Activated T-cell treated with anti-CD3 and anti-CD28 coated beads, Interleukin-2, amount 50 U/mL, for 24 hours (primary cell): Measurements from ENCODE around the gene PTPRF.

Experiments used
- DNase-seq: peaks from one replicate; pipeline ENCODE4 v3.0.0-alpha.2; 2020
- H3K27ac Mint-ChIP-seq: 2 replicates; pipeline ENCODE4 v1.8.0; 2020; ENCODE audit warnings: mild to moderate bottlenecking, mixed read lengths
- H3K27me3 Mint-ChIP-seq: 2 replicates; pipeline ENCODE4 v1.8.0; 2020; ENCODE audit warnings: mixed read lengths
- H3K36me3 Mint-ChIP-seq: 2 replicates; pipeline ENCODE4 v1.8.0; 2020; ENCODE audit warnings: low read depth, mixed read lengths
- H3K4me1 Mint-ChIP-seq: 2 replicates; pipeline ENCODE4 v1.8.0; 2020; ENCODE audit warnings: low read depth, mixed read lengths
- H3K4me3 Mint-ChIP-seq: 2 replicates; pipeline ENCODE4 v1.8.0; 2020; ENCODE audit warnings: mild to moderate bottlenecking, moderate library complexity, mixed read lengths
- H3K9me3 Mint-ChIP-seq: 2 replicates; pipeline ENCODE4 v1.8.0; 2020; ENCODE audit warnings: mixed read lengths

PTPRF gene

DNA sequence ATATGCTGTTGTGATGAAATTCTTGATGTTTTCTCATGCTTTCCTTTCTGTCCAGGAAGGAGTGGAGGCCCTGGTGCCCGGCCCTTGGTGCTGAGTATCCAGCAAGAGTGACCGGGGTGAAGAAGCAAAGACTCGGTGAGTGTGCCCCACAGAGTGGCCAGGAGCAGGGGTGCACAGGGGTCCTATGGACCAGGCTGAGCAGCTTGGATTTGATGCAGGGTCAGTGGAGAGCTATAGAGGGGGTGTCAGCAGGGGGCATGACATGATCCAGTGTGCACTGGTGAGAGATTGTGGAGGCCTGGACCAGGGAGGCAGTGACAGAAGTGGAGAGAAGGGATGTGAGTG, 7.4 kb downstream of the PTPRF start:
- no peak for DNase-seq
- H3K4me1 Mint-ChIP-seq, result peaks cover 5% of the 10 kb centered on the region
- no peaks in the 10 kb centered on the region for H3K36me3 Mint-ChIP-seq
- H3K9me3 Mint-ChIP-seq, result no peaks in the 10 kb centered on the region
- H3K27ac Mint-ChIP-seq, result no peak overlapping the region
- H3K4me3 Mint-ChIP-seq, result no peak overlapping the region
- H3K27me3 Mint-ChIP-seq, result peaks cover under 1% of the 10 kb centered on the region

DNA sequence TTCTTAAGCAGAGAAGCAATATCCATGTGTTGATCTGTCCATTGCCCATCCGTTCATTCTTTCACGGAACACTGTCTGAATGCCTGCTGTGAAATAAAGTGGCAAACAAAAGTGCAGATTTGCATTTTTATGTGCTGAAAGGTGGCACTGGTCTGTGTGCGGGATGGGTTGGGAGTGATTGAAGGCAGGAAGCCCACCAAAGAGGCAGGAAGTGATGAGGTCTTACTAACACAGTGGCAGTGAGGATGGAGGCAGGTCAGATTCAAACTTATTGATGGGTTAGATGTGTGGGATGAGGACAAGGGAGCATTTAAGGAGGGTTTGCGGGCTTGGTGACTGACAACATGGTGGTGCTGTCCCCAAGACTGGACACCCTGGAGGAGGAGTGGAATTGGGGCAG, 8.3 kb downstream of the PTPRF start:
- no peak overlapping the region for H3K27ac Mint-ChIP-seq
- H3K4me3 Mint-ChIP-seq, result no peak overlapping the region

DNA sequence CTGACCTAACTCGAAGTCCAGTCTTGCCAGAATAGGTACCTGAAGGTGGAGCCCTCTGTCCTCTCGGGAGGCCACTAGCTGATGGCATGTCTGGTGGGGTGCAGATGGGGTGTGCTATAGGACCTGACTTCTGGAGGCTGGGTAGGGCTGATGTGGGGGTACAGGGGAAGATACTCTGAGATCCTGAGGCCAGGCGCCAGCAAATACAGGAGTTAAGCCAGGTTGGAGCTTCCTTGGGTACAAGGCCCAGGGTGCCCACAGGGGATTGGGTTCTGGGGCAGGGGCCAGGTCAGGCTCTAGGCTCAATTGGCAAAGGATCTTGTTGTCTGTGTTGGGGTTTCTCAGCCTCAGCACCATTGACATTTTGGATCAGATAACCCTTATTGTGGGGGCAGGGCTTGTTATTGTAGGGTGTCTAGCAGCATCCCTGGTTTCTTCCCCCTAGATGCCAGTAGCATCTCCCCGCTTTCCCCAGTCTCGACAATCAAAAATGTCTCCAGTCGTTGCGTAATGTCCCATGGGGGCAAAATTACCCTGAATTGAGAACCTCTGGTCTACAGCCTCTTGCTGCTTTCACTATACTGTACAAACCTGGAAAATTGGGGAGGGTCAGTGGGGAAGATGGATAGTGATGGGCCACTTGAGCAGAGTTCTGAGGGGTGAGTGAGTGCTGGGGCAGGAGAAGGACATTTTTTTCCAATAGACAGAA, 9.2 kb downstream of the PTPRF start:
- H3K4me1 Mint-ChIP-seq, result peaks cover 5% of the 10 kb centered on the region
- H3K27ac Mint-ChIP-seq, result no peak overlapping the region

More for the DNA sequence above, 8.3 kb downstream of the PTPRF start:
- H3K27me3 Mint-ChIP-seq, result no peaks in the 10 kb centered on the region
- DNase-seq, result no peak
- H3K4me1 Mint-ChIP-seq, result peaks cover 5% of the 10 kb centered on the region
- H3K9me3 Mint-ChIP-seq, result no peaks in the 10 kb centered on the region
- no peaks in the 10 kb centered on the region for H3K36me3 Mint-ChIP-seq

DNA sequence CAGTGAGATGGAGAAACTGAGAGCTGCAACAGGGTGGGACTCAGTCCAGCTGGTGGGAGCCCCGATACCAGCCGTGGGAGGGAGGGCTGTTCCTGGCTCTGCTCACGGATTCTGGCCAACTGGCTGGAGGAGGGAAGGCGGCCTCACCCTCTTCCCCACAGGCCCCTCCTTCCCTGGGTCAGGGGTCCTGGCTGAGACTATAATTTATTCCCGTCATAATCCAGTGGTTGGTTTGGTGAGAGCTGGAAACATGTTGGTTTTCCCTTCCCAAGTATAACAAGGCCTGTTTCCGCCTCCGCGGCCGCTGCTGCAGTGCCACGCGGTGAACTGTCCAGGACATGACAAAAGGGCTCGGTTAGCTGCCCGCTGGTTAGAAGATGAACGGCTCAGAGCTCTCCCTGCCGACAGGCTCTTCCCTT, 10.0 kb downstream of the PTPRF start:
- Mint-ChIP-seq H3K27me3 (no peaks in the 10 kb centered on the region), H3K4me3 (no peak overlapping the region), H3K9me3 (no peaks in the 10 kb centered on the region), H3K27ac (no peak overlapping the region), H3K4me1 (peaks cover 5% of the 10 kb centered on the region), H3K36me3 (no peaks in the 10 kb centered on the region)
- no peak for DNase-seq

More for the DNA sequence above, 9.2 kb downstream of the PTPRF start:
- no peaks in the 10 kb centered on the region for H3K36me3 Mint-ChIP-seq
- no peaks in the 10 kb centered on the region for H3K9me3 Mint-ChIP-seq
- no peaks in the 10 kb centered on the region for H3K27me3 Mint-ChIP-seq
- no peak for DNase-seq
- no peak overlapping the region for H3K4me3 Mint-ChIP-seq

- H3K27me3 Mint-ChIP-seq, result peaks cover 2% of the 10 kb centered on the region
- H3K4me1 Mint-ChIP-seq, result peaks cover 5% of the 10 kb centered on the region
- H3K9me3 Mint-ChIP-seq, result no peaks in the 10 kb centered on the region
- DNase-seq, result no peak
- no peaks in the 10 kb centered on the region for H3K36me3 Mint-ChIP-seq
- H3K27ac Mint-ChIP-seq, result no peak overlapping the region
- H3K4me3 Mint-ChIP-seq, result no peak overlapping the region
These were observed 10.5 kb downstream of the PTPRF start for GRCh38 chr1:43541141-43541540.

- Mint-ChIP-seq H3K4me3 (no peak overlapping the region), H3K9me3 (no peaks in the 10 kb centered on the region), H3K27me3 (peaks cover 4% of the 10 kb centered on the region), H3K36me3 (no peaks in the 10 kb centered on the region), H3K4me1 (peaks cover 5% of the 10 kb centered on the region), H3K27ac (no peak overlapping the region)
- DNase-seq, result no peak
These were observed 11.2 kb downstream of the PTPRF start for GRCh38 chr1:43541721-43542401.

DNA sequence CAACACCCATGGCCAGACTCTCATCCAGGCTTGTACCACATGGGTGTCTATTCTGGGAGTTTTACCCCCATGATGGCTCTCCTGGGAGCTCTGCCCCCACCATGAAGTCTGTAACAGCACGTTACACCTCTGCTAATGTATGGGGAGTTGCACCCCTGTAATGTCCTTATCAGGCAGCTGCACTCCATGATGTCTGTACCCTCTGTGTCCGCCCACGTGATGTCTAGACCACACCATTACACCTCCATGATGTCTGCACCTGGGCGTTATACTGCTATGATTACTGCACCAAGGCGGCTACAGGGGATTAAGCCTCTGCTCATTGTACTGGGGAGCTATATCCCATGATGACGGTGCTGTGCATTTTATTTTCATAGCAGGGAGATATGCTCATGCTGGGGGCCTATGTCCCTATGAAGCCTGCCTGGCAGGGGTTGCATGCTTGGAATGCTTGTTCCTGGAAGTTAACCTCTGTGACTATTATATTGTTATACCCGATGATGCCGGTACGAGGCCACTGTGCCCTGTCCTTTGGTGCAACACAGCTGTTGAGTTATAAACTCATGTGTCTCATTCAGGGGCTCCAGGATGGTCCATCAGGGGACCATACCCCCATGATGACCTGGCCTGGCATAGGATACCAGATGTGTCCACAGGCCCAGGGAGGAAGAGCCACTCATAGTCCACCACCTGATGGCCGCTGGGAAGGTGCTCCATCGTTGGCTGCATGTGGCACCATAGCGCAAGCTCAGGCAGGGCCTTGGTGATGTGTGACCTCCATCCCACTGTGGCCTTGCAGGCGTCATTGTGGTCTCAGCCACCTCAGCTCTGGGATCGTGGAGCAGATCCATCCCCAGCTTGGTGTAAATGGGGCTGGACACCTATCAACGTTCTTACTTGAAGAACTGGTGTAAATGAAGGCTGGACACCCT, 12.1 kb downstream of the PTPRF start:
- Mint-ChIP-seq H3K36me3 (no peaks in the 10 kb centered on the region), H3K27me3 (peaks cover 4% of the 10 kb centered on the region), H3K9me3 (no peaks in the 10 kb centered on the region), H3K27ac (no peak overlapping the region), H3K4me1 (peaks cover 5% of the 10 kb centered on the region), H3K4me3 (no peak overlapping the region)
- DNase-seq, result no peak

DNA sequence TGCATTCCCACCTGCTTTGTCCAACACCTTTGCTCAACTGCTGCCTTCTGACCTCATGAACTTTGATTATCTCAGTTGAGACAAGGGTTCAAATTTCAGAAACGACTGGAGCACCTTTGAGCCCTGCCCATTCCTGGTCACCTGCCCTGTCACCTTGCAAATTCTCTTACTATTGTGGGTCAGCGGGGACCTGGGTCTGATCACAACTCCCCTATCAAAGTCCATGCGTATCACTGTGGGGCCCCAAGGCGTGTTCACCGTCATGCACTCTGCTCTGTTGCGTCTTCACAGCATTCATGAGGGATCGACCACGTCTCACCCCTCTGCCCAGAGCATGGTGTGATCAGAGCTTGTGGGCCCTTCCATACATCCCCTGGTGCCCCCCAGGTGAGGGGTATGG, 12.9 kb downstream of the PTPRF start:
- H3K36me3 Mint-ChIP-seq, result no peaks in the 10 kb centered on the region
- H3K9me3 Mint-ChIP-seq, result no peaks in the 10 kb centered on the region
- no peak overlapping the region for H3K4me3 Mint-ChIP-seq
- peaks cover 4% of the 10 kb centered on the region for H3K27me3 Mint-ChIP-seq
- DNase-seq, result no peak
- peaks cover 5% of the 10 kb centered on the region for H3K4me1 Mint-ChIP-seq
- H3K27ac Mint-ChIP-seq, result no peak overlapping the region

- Mint-ChIP-seq H3K4me3 (no peak overlapping the region), H3K27ac (no peak overlapping the region), H3K4me1 (peaks cover 3% of the 10 kb centered on the region), H3K27me3 (peaks cover 4% of the 10 kb centered on the region), H3K9me3 (no peaks in the 10 kb centered on the region), H3K36me3 (no peaks in the 10 kb centered on the region)
- no peak for DNase-seq
These were observed 14.6 kb downstream of the PTPRF start for GRCh38 chr1:43545339-43545694.

DNA sequence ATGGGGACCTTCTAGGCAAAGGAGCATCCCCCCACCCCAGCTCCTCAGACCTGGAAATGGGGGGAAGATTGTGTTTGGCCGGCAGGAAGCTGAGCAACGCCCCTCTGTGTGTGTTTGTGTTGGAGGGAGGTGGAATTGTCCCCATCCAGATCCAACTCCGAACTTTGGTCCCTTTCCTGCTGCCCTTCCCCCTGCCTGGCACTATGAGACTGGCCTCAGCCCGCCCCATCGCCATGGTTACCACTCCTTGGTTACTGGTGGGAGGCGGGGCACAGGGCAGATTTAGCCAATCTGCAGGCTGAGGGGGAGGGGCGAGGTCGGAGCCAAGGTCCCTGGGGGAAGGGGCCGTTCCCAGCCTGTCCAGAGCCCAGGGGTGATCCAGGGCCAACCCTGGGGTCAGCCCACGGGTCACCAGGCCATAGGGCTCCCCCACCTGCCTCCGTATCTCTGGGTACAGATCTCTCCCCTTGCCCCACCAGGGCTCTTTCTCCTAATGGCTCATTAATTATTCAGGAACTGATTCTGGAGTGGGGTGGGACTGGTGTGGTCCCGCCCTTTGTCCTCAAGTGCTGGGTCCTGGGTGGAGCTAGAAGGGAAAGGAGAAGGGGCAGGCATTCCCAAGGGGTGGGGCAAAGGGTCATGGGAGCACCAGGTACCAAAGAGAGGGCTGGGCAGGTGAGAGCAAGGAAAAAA, 15.2 kb downstream of the PTPRF start:
- Mint-ChIP-seq H3K36me3 (no peaks in the 10 kb centered on the region), H3K27ac (no peak overlapping the region), H3K4me3 (no peak overlapping the region), H3K4me1 (peaks cover 7% of the 10 kb centered on the region), H3K9me3 (no peaks in the 10 kb centered on the region), H3K27me3 (peaks cover 9% of the 10 kb centered on the region)
- DNase-seq, result no peak

- peaks cover 13% of the 10 kb centered on the region for H3K27me3 Mint-ChIP-seq
- no peaks in the 10 kb centered on the region for H3K9me3 Mint-ChIP-seq
- H3K4me3 Mint-ChIP-seq, result no peak overlapping the region
- DNase-seq, result no peak
- H3K4me1 Mint-ChIP-seq, result peaks cover 7% of the 10 kb centered on the region
- H3K36me3 Mint-ChIP-seq, result no peaks in the 10 kb centered on the region
- H3K27ac Mint-ChIP-seq, result no peak overlapping the region
These were observed 15.9 kb downstream of the PTPRF start for GRCh38 chr1:43546388-43547100.

DNA sequence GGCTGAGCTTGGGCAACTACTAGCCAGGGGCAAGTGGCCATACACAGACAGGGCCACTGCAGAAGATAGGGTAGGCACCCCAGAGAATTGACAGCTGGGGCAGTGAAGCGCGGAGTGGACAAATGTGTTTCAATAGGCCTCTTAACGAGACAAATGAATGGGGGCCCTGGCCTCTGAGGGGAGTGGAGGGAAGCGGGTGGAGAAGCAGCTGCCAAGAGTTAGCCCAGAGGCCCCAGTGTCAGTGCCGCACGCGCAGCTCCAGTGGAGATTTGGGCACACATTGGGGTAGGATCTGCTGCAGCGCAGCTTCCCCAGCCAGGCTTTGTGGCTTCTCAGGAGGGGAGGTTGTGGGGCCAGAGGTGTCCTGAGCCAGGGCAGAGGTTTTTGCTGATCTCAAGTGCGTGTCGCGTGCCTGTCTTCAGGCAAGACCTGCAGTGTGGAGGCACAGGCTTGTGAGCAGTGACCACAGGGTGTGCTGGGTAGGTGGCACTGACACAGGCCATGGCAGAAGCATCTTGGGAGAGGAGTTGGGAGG, 16.9 kb downstream of the PTPRF start:
- DNase-seq, result no peak
- Mint-ChIP-seq H3K4me1 (peaks cover 7% of the 10 kb centered on the region), H3K4me3 (no peak overlapping the region), H3K9me3 (no peaks in the 10 kb centered on the region), H3K27ac (no peak overlapping the region), H3K27me3 (peaks cover 13% of the 10 kb centered on the region), H3K36me3 (no peaks in the 10 kb centered on the region)

DNA sequence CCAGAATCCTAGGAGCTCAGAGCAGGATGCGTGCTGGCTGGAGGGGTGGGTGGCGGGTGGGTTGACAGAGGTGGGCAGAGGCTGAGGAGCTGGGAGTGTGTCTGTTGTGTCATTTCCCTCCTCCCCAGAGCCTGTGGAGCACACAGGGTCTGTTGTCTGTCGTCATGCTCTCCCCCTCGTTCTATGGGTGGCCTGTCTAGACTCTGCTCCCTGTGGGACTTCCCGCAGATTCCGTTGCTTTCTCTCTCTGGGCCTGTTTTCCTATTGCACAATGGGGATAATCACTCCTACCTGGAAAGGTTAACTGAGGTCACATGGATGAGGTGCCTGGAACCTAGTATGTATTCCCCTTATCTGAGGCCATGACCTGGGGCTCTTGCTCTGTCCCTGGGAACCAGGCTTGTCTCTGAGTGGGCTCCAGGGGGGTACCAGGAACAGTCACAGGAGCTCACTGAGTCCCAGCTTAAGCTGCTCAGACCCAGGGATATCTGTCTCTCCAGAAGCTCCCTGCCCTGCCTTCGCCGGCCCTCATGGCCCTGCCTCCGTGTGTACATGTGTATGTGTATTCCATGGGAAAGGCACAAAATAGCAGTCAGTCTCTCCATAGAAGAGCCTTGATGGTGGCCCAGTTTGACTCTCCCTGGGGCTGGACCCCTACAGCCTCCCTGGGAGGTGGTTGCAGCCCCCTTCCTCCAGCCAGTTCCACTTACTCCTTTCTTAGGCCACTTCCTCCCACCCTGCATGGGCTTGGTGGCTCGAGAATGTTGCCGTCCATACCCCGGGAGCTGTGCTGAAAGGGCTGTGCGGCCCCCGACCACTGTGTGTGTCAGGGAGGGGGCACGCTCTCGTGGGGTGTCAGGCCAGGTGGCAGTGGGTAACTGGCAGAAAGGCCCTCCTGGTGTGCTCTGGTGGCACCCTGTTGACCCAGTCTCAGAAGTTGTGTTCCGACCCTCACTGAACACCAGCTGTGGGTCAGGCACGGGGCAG, 17.9 kb downstream of the PTPRF start:
- Mint-ChIP-seq H3K36me3 (no peaks in the 10 kb centered on the region), H3K27me3 (peaks cover 13% of the 10 kb centered on the region), H3K9me3 (no peaks in the 10 kb centered on the region), H3K27ac (no peak overlapping the region), H3K4me3 (no peak overlapping the region), H3K4me1 (peaks cover 7% of the 10 kb centered on the region)
- DNase-seq, result no peak
